Jurkat, Clone E6-1 (cell line): ENCODE data around the gene BASP1.
"Not testable (repeated sequence)": the region's sequence is repeated elsewhere in the genome, so short reads cannot be mapped to it uniquely, and the experiment has no call there.

Experiments used
- DNase-seq: peaks from one replicate; pipeline ENCODE4 v3.0.0-alpha.2; 2011; ENCODE audit warnings: low read depth, low spot score
- H3K4me3 ChIP-seq: 2 replicates; pipeline ENCODE4 v1.5.1; 2011; ENCODE audit warnings: mild to moderate bottlenecking, low read length, control low read depth, moderate library complexity

BASP1 gene

DNA sequence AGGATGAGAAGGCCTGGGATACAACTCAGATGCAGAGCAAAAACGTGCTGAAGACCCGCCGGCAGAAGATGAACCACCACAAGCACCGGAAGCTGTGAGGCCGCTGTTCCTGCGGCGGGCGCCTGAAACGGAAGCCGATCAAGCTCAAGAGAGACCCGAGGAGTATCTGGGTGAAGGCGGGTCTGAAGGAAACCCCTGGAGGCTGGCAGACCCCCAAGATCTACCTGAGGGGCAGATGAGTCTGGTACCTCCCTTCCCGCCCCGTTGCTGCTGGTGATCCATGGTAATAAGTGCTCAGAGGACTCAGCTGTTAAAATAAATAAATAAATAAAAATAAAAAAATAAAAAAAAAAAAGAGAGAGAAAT, 89.3 kb downstream of the BASP1 start:
- DNase-seq: no peak
- H3K4me3 ChIP-seq: no peak overlapping the region

DNA sequence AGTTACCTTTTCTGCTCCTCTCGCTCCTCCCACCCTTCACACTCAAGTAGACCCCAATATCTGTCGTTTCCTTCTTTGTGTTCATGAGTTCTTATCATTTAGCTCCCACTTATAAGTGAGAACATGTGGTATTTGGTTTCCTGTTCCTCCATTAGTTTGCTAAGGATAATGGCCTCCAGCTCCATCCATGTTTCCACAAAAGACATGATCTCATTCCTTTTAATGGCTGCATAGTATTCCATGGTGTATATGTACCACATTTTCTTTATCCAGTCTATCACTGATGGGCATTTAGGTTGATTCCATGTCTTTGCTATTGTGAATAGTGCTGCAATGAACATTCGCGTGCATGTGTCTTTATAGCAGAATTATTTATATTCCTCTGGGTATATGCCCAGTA, 90.0 kb downstream of the BASP1 start:
- H3K4me3 ChIP-seq, DNase-seq: not testable (repeated sequence)

DNA sequence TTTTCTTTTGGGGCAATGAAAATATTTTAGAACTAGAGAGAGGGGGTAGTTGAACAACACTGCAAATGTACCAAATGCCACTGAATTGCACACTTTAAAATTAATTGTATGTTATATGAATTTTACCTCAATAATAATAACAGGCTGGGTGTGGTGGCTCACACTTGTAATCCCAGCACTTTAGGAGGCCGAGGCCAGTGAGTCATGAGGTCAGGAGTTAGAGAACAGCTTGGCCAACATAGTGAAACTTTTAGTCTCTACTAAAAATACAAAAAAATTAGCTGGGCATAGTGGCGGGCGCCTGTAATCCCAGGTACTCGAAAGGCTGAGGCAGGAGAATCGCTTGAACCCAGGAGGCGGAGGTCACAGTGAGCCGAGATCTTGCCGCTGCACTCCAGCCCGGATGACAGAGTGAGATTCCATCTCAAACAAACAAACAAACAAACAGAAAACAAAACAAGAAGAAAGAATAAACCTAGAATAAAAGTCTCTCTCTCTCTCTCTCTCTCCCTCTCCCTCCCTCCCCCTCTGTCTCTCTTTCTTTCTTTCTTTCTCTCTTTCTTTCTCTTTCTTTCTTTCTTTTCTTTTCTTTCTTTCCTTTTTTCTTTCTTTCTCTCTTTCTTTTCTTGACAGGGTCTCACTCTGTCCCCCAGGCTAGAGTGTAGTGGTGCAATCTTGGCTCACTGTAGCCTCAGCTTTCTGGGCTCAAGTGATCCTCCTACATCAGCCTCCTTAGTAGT, 91.1 kb downstream of the BASP1 start:
- DNase-seq: no peak
- H3K4me3 ChIP-seq: no peak overlapping the region

DNA sequence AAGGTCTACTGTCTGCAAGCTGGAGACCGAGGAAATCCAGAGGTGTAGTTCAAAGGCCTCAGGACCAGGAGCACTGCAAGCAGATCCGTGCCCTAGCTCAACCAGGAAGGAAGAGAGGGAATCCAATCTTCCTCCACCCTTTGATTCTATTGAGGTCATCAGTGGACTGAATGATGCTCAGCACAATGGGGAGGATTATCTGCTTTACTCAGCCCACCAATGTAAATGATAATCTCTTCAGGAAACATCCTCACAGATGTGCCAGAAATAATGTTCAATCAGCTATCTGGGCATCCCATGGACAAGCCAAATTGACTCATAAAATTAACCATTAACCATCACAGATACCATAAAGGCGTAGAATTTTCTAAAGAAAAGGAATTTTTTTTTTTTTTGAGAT, 92.0 kb downstream of the BASP1 start:
- H3K4me3 ChIP-seq: no peak overlapping the region
- no peak for DNase-seq

DNA sequence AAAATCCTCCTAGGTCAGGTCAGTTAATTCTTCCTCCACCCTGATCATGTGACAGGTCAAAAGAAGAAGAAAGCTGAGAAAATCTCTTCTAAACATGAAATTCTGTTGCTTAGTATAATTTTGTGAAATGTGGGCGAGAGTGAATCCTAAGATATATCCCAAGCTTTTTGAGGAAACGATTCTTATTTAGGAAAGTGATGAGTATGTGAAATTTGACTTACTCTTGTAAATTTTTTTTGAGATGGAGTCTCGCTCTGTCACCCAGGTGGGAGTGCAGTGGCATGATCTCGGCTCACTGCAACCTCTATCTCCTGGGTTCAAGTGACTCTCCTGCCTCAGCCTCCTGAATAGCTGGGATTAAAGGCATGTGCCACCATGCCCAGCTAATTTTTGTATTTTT, 93.1 kb downstream of the BASP1 start:
- DNase-seq, H3K4me3 ChIP-seq: not testable (repeated sequence)

DNA sequence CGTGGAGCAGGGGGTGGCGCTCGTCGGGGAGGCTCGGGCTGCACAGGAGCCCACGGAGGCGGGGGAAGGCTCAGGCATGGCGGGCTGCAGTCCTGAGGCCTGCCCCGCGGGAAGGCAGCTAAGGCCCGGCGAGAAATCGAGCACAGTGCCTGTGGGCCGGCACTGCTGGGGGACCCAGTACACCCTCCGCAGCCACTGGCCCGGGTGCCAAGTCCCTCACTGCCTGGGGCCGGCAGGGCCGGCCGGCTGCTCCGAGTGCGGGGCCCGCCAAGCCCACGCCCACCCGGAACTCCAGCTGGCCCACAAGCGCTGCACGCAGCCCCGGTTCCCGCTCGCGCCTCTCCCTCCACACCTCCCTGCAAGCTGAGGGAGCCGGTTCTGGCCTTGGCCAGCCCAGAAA, 94.4 kb downstream of the BASP1 start:
- not testable (repeated sequence) for DNase-seq, H3K4me3 ChIP-seq

DNA sequence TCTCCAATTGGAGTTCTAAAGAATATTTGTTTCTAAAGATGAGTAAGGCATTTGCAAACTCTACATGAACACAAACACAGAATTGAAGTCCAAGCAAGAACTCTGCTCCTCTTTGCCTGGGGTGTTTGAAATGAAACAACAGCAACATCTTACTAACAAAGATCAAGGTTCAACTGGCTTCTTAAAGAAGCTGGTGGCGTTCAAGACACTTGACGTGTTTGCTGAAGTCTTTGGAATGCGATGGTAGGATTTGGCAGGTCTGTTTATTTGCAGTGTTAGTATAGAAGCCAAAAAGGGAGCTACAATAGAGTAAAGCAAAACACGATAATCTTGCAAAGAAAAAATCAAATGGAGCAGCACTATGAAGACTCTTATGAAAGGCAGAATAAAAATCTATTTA, 94.9 kb downstream of the BASP1 start:
- no peak for DNase-seq
- no peak overlapping the region for H3K4me3 ChIP-seq

DNA sequence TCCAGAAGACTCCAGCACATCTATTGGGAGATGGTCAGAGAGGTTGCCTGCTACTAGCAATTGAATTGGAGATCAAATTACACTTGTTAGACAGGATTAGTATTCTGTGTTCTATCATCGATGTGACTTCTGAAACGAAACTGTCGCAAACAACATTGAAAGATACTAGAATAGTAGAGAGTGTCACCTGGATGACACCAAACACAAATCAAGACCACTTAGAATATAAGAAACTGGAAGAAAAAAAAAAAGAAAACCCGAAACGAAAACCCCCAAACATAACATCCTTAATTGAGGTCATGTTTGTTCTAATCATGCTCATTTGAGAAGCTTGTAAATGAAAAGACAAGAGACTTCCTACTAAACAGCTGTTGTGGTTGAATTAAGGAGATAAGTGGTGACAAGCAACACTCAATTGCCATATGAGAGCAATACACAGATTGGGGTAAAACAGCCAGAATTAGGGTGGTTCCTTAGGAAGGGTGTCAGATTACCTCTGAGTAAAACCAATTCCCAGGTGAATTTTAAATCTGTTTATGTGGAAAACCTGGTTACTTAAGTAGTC, 97.6 kb downstream of the BASP1 start:
- no peak overlapping the region for H3K4me3 ChIP-seq
- peak; percentile 21 for DNase-seq

DNA sequence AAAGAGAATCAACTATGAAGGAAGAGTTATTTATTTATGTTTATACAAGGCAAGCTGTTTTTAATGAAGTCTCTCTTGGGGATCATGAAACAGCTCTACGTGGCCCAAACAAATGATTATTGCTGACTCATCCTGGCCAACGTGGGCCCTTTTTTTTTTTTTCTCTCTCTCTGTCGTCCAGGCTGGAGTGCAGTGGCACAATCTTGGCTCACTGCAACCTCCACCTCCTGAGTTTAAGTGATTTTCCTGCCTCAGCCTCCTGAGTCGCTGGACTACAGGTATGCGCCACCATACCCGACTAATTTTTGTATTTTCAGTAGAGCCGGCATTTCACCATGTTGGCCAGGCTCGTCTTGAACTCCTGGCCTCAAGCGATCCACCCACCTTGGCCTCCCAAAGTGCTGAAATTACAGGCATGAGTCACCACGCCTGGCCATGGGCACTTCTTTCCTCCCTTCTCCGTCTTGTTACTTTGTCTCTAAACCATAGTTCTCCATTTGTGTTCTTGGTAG, 98.3 kb downstream of the BASP1 start:
- DNase-seq: no peak
- no peak overlapping the region for H3K4me3 ChIP-seq

DNA sequence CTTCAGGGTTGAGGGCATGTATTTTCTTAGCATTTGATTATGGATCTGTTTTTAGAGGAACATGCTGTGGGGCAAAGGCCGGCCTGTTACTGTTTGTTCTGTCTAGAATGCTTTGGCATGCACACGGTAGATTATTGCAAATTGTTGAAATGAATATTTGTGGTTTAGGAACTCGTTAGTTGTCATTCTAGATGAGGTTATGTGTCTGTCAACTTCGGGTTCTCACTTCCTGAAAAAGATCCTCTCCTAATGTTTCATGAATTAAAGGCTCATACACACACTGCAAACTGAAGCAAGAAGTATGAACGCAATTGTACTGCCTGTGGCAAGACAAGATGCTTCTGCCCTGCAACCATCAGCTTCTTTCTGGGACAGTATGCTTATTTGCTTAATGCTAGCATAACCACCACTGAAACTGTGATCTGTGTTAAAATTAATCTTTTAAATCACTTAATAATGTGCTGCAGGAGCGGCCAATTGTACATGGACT, 99.6 kb downstream of the BASP1 start:
- no peak overlapping the region for H3K4me3 ChIP-seq
- DNase-seq: no peak

DNA sequence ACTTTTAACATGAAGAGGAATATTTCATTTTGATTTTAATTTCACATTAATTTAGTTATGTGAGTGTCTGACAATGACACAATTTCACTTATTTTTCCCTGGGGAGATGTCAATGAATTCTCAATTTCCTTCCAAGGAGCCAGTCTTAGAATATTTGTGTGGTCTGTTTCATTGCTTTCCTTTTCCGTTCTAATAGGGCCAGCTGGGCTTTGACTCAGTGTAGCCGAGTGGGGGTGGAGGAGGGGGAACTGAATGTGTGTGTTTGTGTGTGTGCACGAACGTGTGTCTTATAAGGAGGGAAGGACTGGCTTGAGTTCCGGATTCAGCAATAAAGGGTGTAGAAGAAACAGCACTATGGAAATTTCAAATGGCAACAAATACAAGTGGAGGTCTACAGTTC, 100.0 kb downstream of the BASP1 start:
- no peak for DNase-seq
- no peak overlapping the region for H3K4me3 ChIP-seq

DNA sequence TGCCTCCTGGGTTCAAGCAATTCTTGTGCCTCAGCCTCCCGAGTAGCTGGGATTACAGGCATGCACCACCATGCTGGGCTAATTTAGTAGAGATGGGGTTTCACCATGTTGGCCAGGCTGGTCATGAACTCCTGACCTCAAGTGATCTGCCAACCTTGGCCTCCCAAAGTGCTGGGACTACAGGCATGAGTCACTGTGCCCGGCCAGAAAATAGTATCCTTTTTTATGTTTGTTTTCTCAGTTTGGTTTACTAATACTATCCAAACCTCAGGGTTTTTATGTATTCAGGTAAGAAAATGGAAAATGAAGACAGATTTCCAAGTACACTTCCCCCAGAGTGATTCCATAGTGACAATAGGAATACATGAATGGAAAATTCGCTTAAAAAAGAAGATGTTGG, 101.7 kb downstream of the BASP1 start:
- not testable (repeated sequence) for H3K4me3 ChIP-seq, DNase-seq

DNA sequence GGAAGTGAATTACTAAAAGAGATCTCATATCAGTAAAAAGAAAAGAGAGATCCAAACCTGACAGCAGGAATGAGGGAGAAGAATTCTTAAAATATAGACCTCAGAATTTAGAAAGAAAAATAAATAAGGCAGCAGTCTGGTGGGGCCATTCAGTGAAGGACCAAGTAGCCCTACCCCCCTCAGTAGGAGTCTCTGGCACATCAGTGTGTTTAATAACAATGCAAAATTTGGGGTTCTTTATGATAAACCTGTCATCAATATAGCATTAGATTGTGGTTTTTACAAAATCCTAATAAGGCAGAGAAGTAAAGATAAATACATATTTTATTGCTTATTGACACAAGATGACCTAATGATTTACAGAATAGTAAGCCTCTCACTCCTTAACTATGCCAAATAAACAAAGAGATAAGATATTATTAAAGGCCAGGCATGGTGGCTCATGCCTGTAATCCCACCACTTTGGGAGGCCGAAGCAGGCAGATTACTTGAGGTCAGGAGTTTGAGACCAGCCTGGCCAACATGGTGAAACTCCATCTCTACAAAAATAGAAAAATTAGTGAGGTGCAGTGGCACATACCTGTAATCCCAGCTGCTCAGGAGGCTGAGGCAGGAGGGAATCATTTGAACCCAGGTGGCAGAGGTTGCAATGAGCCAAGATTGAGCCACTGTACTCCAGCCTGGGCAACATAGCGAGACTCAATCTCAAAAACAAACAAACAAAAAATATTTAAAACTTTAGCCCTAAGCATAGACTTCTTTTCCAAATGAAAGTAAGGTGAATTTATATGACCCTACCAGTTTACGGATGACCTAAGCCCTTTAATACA, 108.6 kb downstream of the BASP1 start:
- H3K4me3 ChIP-seq: no peak overlapping the region
- no peak for DNase-seq
